ENCODE measurements around the gene GAMT.

- TF ChIP-seq SCMH1 (CRISPR knock-in tag; IDR thresholded peaks at IDR 0.05; ENCODE audit: borderline replicate concordance) (no peak), HNF4A (CRISPR knock-in tag; IDR thresholded peaks at IDR 0.05) (no peak), MXI1 (IDR thresholded peaks at IDR 0.05; ENCODE audit: borderline replicate concordance, low read depth, low read length) (no peak), DZIP1 (CRISPR knock-in tag; IDR thresholded peaks at IDR 0.05) (no peak)
These were observed 1.6 kb downstream of the GAMT start for GRCh38 chr19:1399745-1400144.

Measured in HepG2 (cell line).